ENCODE results near the gene DCTN1.
A peak's percentile ranks its signal among the peaks of the same experiment; 100 is the strongest.
"Not testable (repeated sequence)": the region's sequence is repeated elsewhere in the genome, so short reads cannot be mapped to it uniquely, and the experiment has no call there.

DCTN1 gene

GRCh38 chr2:74368499-74368898 lies 11.6 kb downstream of the DCTN1 start:
- no peak for DNase-seq

- no peak for DNase-seq
Measured at GRCh38 chr2:74367789-74368188, 12.3 kb downstream of the DCTN1 start.

- DNase-seq, result no peak
Measured at GRCh38 chr2:74366036-74366435, 14.1 kb downstream of the DCTN1 start.

- no peak for DNase-seq
Measured at GRCh38 chr2:74364533-74365505, 15.3 kb downstream of the DCTN1 start.

GRCh38 chr2:74361327-74361726 lies 18.8 kb downstream of the DCTN1 start:
- DNase-seq, result no peak

GRCh38 chr2:74357627-74358026 lies 22.5 kb downstream of the DCTN1 start:
- no peak for DNase-seq

- no peak for DNase-seq
Measured at GRCh38 chr2:74349889-74350288, 30.2 kb downstream of the DCTN1 start.

GRCh38 chr2:74347742-74348141 lies 32.4 kb downstream of the DCTN1 start:
- DNase-seq, result no peak

GRCh38 chr2:74347303-74347702 lies 32.8 kb downstream of the DCTN1 start:
- no peak for DNase-seq

GRCh38 chr2:74345272-74345943 lies 34.7 kb downstream of the DCTN1 start:
- no peak for DNase-seq

- no peak for DNase-seq
Measured at GRCh38 chr2:74343316-74343715, 36.8 kb downstream of the DCTN1 start, which contains the start of gene SLC4A5. SLC4A5 (minus strand) TSS chr2:74343416; CDS start chr2:74315023, 28,393 bp downstream.

GRCh38 chr2:74336227-74336626 lies 43.9 kb downstream of the DCTN1 start:
- not testable (repeated sequence) for DNase-seq

GRCh38 chr2:74334931-74335333 lies 45.2 kb downstream of the DCTN1 start:
- DNase-seq, result peak; percentile 65

GRCh38 chr2:74333896-74334586 lies 46.1 kb downstream of the DCTN1 start:
- DNase-seq, result no peak

- peak; percentile 10 for DNase-seq
Measured at GRCh38 chr2:74333175-74333574, 46.9 kb downstream of the DCTN1 start.

GRCh38 chr2:74332550-74333174 lies 47.4 kb downstream of the DCTN1 start:
- DNase-seq, result no peak

GRCh38 chr2:74328573-74328972 lies 51.5 kb downstream of the DCTN1 start:
- DNase-seq, result no peak

- no peak for DNase-seq
Measured at GRCh38 chr2:74328074-74328473, 52.0 kb downstream of the DCTN1 start.

GRCh38 chr2:74327627-74328026 lies 52.5 kb downstream of the DCTN1 start:
- no peak for DNase-seq

GRCh38 chr2:74327199-74327598 lies 52.9 kb downstream of the DCTN1 start:
- no peak for DNase-seq

GRCh38 chr2:74325815-74326214 lies 54.3 kb downstream of the DCTN1 start:
- DNase-seq, result no peak

GRCh38 chr2:74321737-74322136 lies 58.4 kb downstream of the DCTN1 start:
- DNase-seq, result no peak

GRCh38 chr2:74317701-74318100 lies 62.4 kb downstream of the DCTN1 start:
- no peak for DNase-seq
